ENCODE results near the gene RTP2. TPM values are rescaled to one million over a fixed set of nuclear protein-coding genes. Genes with fewer than 3 reads are reported as not detected.

The RTP2 gene
- total RNA-seq, 4 donors from 2014 or later, result not detected

DNA sequence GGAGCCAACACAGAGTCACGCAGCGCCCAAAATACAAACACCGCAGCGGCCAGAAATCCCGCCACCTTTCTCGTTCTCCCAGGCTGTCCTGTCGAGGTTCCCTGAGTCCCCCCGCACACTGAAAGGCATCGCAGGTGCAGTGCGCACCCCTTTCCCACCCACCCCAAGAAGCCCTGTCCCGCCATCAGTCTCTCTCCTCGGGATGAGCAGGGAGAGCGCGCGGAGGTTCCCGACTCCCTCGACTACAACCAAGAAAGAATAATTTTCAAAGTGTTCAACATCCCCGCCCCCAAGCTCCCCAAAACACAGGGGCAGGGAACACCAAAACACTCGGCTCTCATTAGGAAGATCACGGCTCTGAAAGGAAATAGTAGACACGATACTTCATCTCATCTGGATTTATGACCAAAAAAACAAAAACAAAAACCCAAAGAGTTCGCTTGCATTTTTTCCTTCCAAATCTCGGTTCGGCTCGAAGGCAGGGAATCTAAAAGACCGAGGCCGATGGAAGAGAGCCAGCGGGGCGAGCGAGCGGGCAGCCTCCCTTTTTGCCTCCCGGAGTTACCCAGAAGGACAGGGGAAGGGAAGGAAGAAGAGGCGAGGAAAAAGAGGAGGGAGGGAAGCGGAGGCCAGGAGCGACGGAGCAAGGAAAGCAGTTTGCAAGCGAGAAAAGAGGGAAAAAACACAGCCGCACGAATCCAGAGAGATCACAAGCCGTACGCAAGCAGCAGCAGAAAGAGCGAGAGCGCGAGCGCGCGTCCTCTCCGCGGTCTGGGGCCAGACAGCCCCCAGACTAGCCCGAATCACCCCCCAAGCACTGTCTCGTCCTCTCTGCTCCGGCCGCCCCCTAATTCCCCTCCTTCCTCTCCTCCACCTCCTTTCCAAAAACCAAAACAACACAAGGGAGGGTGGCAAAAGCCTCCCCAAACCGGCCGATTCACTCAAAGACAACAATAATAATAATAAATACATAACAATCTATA lies 42.1 kb upstream of the RTP2 start:
- Histone ChIP-seq H3K27ac (peak overlapping the region; percentile 88 to 99 (median 96)), H3K4me1 (peaks cover 0 to 68% (median 2%) of the 10 kb centered on the region in 3 donors), H3K9me3 (no peaks in the 10 kb centered on the region), H3K27me3 (no peaks in the 10 kb centered on the region), H3K4me3 (peak overlapping the region; percentile 61 to 68), H3K36me3 (no peaks in the 10 kb centered on the region)
- no peak for ATAC-seq
- TF ChIP-seq POLR2AphosphoS5 (IDR thresholded peaks at IDR 0.05) (peak; percentile 55), POLR2A (IDR thresholded peaks at IDR 0.05) (peak; percentile 25 to 48), EP300 (IDR thresholded peaks at IDR 0.05) (no peak)
- TF ChIP-seq, protein P1, sequence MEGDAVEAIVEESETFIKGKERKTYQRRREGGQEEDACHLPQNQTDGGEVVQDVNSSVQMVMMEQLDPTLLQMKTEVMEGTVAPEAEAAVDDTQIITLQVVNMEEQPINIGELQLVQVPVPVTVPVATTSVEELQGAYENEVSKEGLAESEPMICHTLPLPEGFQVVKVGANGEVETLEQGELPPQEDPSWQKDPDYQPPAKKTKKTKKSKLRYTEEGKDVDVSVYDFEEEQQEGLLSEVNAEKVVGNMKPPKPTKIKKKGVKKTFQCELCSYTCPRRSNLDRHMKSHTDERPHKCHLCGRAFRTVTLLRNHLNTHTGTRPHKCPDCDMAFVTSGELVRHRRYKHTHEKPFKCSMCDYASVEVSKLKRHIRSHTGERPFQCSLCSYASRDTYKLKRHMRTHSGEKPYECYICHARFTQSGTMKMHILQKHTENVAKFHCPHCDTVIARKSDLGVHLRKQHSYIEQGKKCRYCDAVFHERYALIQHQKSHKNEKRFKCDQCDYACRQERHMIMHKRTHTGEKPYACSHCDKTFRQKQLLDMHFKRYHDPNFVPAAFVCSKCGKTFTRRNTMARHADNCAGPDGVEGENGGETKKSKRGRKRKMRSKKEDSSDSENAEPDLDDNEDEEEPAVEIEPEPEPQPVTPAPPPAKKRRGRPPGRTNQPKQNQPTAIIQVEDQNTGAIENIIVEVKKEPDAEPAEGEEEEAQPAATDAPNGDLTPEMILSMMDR (IDR thresholded peaks at IDR 0.05), result no peak
- 0 to 1% methylated on average over 28 to 45 of the region's 55 CpGs for WGBS, 2 donors (ENCODE audit: low coverage in 1 of 2)

DNA sequence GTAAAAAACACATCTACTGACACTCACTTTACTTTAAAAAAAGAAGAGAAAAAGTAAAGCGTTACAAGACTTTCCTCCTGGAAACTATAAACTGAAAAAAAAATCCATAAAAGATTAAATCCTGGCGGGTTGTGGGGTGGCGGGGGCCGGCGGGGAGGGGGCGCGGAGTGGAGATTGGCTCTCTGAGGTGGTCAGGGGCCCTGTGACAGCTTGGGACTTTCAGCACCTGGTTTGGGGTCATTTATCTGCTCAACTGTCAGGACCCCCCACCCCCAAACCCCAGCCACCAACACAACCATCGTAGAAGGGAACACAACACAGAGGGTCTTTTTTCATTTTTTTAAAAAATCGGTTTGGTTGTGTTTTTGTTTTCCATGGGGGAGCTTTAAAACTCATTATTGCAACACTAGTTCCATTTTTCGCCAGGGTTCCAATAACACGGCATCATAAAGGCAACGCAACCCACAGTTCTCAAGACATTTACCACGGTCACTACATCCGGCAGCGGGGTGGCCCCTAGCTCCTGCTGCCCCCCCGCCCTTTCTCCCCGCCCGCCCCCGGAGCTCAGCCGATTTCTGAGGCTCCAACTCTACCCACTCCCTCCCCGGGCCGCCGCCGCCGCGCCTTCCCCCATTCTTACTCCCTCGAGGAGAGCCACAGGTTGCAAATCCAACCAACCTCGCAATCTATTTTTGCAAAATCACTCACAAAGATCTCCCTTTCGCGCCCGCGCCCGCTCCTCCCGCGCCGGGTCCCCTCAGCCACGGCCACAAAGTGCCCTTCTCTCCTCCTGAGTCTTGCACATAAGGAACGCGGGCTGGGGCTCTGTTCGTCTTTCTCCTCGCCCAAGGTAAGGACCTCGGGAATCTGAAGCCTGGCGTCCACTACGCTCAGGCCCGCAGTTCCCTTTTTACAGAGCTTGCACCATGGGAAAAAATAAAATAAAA lies 41.1 kb upstream of the RTP2 start:
- no peaks in the 10 kb centered on the region for H3K27me3 ChIP-seq
- WGBS, 2 donors (ENCODE audit: low coverage in 1 of 2), result 3 to 4% methylated on average over 13 to 25 of the region's 45 CpGs
- H3K27ac ChIP-seq, result peak overlapping the region; percentile 88 to 99 (median 96)
- peak; percentile 85 for TF ChIP-seq POLR2AphosphoS5 (IDR thresholded peaks at IDR 0.05)
- TF ChIP-seq POLR2A (IDR thresholded peaks at IDR 0.05), result peak; percentile 54 to 68
- TF ChIP-seq EP300 (IDR thresholded peaks at IDR 0.05), result no peak
- peaks cover 0 to 64% (median 3%) of the 10 kb centered on the region in 3 donors for H3K4me1 ChIP-seq
- no peaks in the 10 kb centered on the region for H3K9me3 ChIP-seq
- H3K4me3 ChIP-seq, result peak overlapping the region; percentile 61 to 68
- no peak for ATAC-seq
- no peaks in the 10 kb centered on the region for H3K36me3 ChIP-seq

DNA sequence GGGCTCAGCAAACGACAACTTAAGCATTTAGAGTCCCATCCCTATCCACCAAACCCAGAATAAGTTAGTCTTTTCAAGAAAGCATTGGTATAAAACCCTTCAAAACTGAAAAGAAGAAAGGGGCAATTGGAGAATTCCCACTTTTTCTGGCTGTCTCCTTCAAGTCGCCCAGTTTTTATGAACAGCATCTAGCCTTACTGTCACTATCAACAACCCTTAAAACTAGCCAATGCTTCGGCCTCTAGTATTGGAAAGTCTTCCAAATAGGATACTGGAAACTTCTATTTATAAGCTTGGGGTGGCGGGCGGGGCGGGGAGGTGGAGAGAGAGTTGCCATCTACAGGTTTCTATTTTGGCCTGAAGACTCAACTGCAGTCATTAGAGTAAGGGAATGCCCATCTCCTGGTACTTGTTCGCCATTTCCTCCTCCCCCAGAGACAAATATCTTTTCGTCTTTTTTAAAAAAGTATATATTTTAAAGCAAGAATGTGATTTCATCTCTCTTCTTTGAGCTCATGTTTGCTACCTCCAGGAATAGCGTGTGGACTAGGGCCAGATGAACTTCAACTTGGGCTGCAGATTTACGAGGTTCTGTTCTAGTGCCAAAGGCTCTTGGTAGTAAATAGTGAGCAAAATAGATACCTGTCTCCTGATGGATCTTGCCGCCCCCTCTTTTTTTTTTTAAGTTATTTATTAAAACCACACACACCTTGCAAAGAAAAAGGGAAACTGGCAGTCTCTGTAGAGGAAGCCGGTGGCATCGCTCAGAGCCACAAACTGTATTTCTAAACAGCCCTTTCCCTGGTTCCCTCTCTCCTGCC lies 40.2 kb upstream of the RTP2 start:
- H3K27me3 ChIP-seq, result no peaks in the 10 kb centered on the region
- peaks cover 0 to 56% (median 3%) of the 10 kb centered on the region in 3 donors for H3K4me1 ChIP-seq
- 20 to 27% methylated on average over 12 to 13 of the region's 13 CpGs for WGBS, 2 donors (ENCODE audit: low coverage in 1 of 2)
- no peaks in the 10 kb centered on the region for H3K36me3 ChIP-seq
- H3K27ac ChIP-seq, result peak overlapping the region; percentile 88 to 99 (median 96)
- TF ChIP-seq POLR2AphosphoS5 (IDR thresholded peaks at IDR 0.05), result peak; percentile 58
- peak; percentile 1 to 11 for TF ChIP-seq POLR2A (IDR thresholded peaks at IDR 0.05)
- TF ChIP-seq EP300 (IDR thresholded peaks at IDR 0.05), result no peak
- H3K9me3 ChIP-seq, result no peaks in the 10 kb centered on the region
- H3K4me3 ChIP-seq, result peak overlapping the region; percentile 61 to 68
- no peak for ATAC-seq

DNA sequence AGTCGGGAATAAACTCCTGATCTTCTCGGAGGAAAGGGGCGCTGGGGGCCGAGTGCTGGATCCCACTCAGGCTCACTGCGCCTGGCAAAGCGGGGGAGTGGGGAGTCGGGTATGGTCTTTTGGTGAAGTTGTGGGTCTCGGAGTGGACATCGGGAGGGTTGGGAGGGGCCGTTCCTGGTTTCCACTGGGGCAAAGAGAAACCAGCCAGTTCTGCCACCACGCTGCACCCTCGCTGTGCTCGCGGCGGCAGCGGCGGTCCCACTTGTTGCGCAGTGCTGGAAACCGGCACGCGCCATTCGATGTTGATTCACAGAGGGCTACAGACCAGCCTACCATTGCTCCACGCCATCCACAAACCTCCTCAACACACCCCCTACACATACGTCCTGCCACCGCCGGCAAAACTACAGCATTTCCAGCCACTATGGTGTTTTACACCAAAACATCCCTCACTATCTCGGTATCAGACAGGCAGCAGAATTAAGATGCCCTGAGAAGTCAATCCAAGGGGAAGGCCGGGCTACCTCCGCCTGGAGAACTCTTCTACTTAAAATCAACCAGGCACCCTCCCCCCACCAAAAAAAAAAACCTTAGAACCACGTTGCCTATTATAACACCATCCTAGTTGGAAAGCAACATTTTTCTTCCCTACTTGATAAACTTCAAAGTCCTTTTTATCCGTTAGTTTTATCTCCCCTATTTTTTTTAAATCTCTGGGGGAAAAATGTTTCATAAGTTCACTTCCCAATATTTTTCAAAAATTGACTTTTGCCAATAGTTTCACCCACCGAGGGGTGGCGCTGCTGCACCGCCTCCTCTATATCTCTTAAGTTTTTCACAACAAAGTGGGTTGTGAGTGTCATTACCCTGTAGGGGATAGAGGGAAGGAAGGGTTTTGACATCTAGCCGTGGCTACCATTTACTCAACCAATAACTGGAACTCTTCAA lies 39.3 kb upstream of the RTP2 start:
- WGBS, 2 donors (ENCODE audit: low coverage in 1 of 2), result 0% methylated on average over 10 to 17 of the region's 35 CpGs
- Histone ChIP-seq H3K4me3 (peak overlapping the region; percentile 61 to 68), H3K36me3 (no peaks in the 10 kb centered on the region), H3K9me3 (no peaks in the 10 kb centered on the region), H3K27me3 (no peaks in the 10 kb centered on the region), H3K27ac (peak overlapping the region; percentile 88 to 99 (median 96)), H3K4me1 (peaks cover 0 to 56% (median 6%) of the 10 kb centered on the region in 3 donors)
- TF ChIP-seq POLR2A (IDR thresholded peaks at IDR 0.05), result peak; percentile 38 to 47
- TF ChIP-seq, protein P1 (IDR thresholded peaks at IDR 0.05), result peak; percentile 84 to 91 (median 91)
- no peak for TF ChIP-seq EP300 (IDR thresholded peaks at IDR 0.05)
- TF ChIP-seq POLR2AphosphoS5 (IDR thresholded peaks at IDR 0.05), result peak; percentile 64
- no peak for ATAC-seq

Data from gastroesophageal sphincter (tissue), 4 donors.